ENCODE measurements around the gene SEMA7A. TPM values are rescaled to one million over a fixed set of nuclear protein-coding genes. Genes with fewer than 3 reads are reported as not detected.

Gene SEMA7A
- polyA plus RNA-seq, 1 of the 3 experiments (the other 2 are of a cell fraction) = 1.3 TPM

DNA sequence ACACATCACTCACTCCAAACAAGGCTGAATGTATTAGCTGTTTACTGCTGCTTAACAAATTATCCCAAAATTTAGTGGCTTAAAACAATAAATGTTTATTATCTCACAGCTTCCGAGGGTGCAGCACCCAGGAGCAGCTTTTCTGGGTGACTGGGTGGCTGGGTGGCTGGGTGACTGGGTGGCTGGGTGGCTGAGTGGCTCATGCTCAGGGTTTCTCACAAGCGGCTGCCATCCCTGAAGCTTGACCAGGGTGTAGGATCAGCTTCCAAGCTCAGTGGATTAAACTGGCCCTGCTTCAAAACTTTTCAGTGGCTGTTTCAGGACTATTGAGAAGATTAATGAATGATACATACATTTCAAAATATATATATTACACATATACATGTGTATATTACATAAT lies 64.0 kb downstream of the SEMA7A start:
- H2AFZ ChIP-seq (ENCODE audit: low read depth) = no peak overlapping the region
- no peak overlapping the region for H3K27ac ChIP-seq (ENCODE audit: low read depth in 2 of 2, low read length in 1 of 2)
- H3K4me3 ChIP-seq (ENCODE audit: low read depth in 2 of 2, low read length in 1 of 2) = no peak overlapping the region
- H4K20me1 ChIP-seq (ENCODE audit: insufficient read depth) = no peaks in the 10 kb centered on the region
- H3K36me3 ChIP-seq (replicated peaks in 1 of 2; ENCODE audit: control insufficient read depth in 1 of 2, insufficient read depth in 2 of 2, low read length in 1 of 2) = no peaks in the 10 kb centered on the region
- no peaks in the 10 kb centered on the region for H3K79me2 ChIP-seq (ENCODE audit: insufficient read depth)
- no peaks in the 10 kb centered on the region for H3K9me2 ChIP-seq
- H3K27me3 ChIP-seq (ENCODE audit: insufficient read depth) = peaks cover 30% of the 10 kb centered on the region
- no peak overlapping the region for H3K4me2 ChIP-seq
- H3K9me3 ChIP-seq = no peaks in the 10 kb centered on the region
- TF ChIP-seq JUND (IDR thresholded peaks at IDR 0.05) = no peak
- TF ChIP-seq, protein P1, sequence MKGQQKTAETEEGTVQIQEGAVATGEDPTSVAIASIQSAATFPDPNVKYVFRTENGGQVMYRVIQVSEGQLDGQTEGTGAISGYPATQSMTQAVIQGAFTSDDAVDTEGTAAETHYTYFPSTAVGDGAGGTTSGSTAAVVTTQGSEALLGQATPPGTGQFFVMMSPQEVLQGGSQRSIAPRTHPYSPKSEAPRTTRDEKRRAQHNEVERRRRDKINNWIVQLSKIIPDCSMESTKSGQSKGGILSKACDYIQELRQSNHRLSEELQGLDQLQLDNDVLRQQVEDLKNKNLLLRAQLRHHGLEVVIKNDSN (IDR thresholded peaks at IDR 0.05; ENCODE audit: borderline replicate concordance, low read depth) = no peak
- H3K4me1 ChIP-seq (ENCODE audit: control insufficient read depth in 1 of 2, insufficient read depth in 2 of 2, low read depth in 1 of 2, low read length in 1 of 2) = peaks cover 0 to 8% of the 10 kb centered on the region in 2 experiments; a peak in 1 of 4 replicates
- 60% methylated on average over 2 of the region's 2 CpGs for WGBS (ENCODE audit: low lambda C conversion rate)
- CTCF ChIA-PET = interaction anchor here (0.6 to 23.8 kb wide), 3 partner anchors 13 to 125 kb away, joined by 3 to 779 read pairs (median 3); partner anchors contain the start of genes SEMA7A and UBL7
- no peak for DNase-seq
- POLR2A ChIA-PET = no interaction called here
- H3F3A ChIP-seq (replicated peaks; ENCODE audit: insufficient read depth) = no peaks in the 10 kb centered on the region
- no peak overlapping the region for H3K9ac ChIP-seq

DNA sequence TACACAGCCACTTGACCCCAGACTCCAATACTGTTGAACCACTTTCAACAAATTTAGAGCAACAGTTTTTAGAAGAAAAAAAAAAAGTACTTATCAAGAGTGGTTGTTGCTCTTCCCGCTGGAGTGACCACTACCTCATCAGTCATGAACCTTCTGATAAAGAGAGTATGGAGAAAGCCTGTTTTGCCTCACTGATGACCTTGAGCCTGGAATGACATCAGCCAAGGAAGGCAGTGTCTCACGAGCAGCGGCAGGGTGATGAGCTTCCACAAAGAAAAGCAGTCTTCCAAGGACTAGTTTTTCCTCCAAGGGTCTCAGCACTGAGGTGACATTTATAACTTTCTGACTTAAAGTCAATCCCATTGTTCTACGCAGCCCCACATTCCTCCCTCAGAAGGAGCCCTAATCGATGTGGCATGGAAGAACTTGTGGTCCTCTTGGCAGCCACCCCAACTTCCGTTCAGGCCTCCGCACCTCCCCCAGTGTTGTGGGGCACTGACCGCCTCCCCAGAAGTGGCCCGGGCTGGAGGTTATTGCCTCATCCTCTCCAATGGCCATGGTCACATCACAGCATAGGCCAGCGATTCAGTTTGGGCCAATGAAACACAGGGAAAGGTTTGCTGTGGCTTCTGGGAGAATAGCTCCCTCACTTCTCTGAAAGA lies 64.5 kb downstream of the SEMA7A start:
- Histone ChIP-seq H3K4me1 (ENCODE audit: control insufficient read depth in 1 of 2, insufficient read depth in 2 of 2, low read depth in 1 of 2, low read length in 1 of 2) (peaks cover 0 to 4% of the 10 kb centered on the region in 2 experiments; a peak in 1 of 4 replicates), H3K27me3 (ENCODE audit: insufficient read depth) (peaks cover 30% of the 10 kb centered on the region), H3K9me3 (no peaks in the 10 kb centered on the region), H3K36me3 (replicated peaks in 1 of 2; ENCODE audit: control insufficient read depth in 1 of 2, insufficient read depth in 2 of 2, low read length in 1 of 2) (no peaks in the 10 kb centered on the region), H3K9me2 (no peaks in the 10 kb centered on the region), H3K79me2 (ENCODE audit: insufficient read depth) (no peaks in the 10 kb centered on the region), H3K27ac (ENCODE audit: low read depth in 2 of 2, low read length in 1 of 2) (no peak overlapping the region), H3F3A (replicated peaks; ENCODE audit: insufficient read depth) (no peaks in the 10 kb centered on the region), H3K9ac (no peak overlapping the region), H3K4me2 (no peak overlapping the region), H4K20me1 (ENCODE audit: insufficient read depth) (no peaks in the 10 kb centered on the region), H3K4me3 (ENCODE audit: low read depth in 2 of 2, low read length in 1 of 2) (no peak overlapping the region), H2AFZ (ENCODE audit: low read depth) (no peak overlapping the region)
- WGBS (ENCODE audit: low lambda C conversion rate) = 58% methylated on average over 10 of the region's 10 CpGs
- TF ChIP-seq, protein P2, sequence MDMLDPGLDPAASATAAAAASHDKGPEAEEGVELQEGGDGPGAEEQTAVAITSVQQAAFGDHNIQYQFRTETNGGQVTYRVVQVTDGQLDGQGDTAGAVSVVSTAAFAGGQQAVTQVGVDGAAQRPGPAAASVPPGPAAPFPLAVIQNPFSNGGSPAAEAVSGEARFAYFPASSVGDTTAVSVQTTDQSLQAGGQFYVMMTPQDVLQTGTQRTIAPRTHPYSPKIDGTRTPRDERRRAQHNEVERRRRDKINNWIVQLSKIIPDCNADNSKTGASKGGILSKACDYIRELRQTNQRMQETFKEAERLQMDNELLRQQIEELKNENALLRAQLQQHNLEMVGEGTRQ (IDR thresholded peaks at IDR 0.05; ENCODE audit: borderline replicate concordance, low read depth, low read length) = no peak
- TF ChIP-seq RFX5 (IDR thresholded peaks at IDR 0.05; ENCODE audit: low read length) (no peak), GABPA (IDR thresholded peaks at IDR 0.05; ENCODE audit: low read depth) (no peak), TAF1 (IDR thresholded peaks at IDR 0.05; ENCODE audit: borderline replicate concordance, low read depth, low read length) (no peak), CHD2 (IDR thresholded peaks at IDR 0.05; ENCODE audit: low read length, partially characterized antibody) (no peak), RCOR1 (IDR thresholded peaks at IDR 0.05; ENCODE audit: low read length) (no peak), SMC3 (IDR thresholded peaks at IDR 0.05; ENCODE audit: low read depth, low read length) (no peak)
- TF ChIP-seq, protein P3, sequence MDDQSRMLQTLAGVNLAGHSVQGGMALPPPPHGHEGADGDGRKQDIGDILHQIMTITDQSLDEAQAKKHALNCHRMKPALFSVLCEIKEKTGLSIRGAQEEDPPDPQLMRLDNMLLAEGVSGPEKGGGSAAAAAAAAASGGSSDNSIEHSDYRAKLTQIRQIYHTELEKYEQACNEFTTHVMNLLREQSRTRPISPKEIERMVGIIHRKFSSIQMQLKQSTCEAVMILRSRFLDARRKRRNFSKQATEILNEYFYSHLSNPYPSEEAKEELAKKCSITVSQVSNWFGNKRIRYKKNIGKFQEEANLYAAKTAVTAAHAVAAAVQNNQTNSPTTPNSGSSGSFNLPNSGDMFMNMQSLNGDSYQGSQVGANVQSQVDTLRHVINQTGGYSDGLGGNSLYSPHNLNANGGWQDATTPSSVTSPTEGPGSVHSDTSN (IDR thresholded peaks at IDR 0.05) = no peak
- TF ChIP-seq, protein P1 (IDR thresholded peaks at IDR 0.05; ENCODE audit: borderline replicate concordance, low read depth) = no peak
- TF ChIP-seq, protein P4, sequence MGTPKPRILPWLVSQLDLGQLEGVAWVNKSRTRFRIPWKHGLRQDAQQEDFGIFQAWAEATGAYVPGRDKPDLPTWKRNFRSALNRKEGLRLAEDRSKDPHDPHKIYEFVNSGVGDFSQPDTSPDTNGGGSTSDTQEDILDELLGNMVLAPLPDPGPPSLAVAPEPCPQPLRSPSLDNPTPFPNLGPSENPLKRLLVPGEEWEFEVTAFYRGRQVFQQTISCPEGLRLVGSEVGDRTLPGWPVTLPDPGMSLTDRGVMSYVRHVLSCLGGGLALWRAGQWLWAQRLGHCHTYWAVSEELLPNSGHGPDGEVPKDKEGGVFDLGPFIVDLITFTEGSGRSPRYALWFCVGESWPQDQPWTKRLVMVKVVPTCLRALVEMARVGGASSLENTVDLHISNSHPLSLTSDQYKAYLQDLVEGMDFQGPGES (IDR thresholded peaks at IDR 0.05; ENCODE audit: low read depth, low read length) = no peak
- POLR2A ChIA-PET = no interaction called here
- CTCF ChIA-PET = interaction anchor here (0.6 to 23.8 kb wide), 4 partner anchors 13 to 126 kb away, joined by 3 to 779 read pairs (median 3); partner anchors contain the start of genes SEMA7A and UBL7
- no peak for DNase-seq
